Measurements from ENCODE around the gene PLXNA2. TPM values are rescaled to one million over a fixed set of nuclear protein-coding genes. Genes with fewer than 3 reads are reported as not detected.

Gene PLXNA2
- total RNA-seq, 1 experiment from 2014 or later, result 0.89 TPM

DNA sequence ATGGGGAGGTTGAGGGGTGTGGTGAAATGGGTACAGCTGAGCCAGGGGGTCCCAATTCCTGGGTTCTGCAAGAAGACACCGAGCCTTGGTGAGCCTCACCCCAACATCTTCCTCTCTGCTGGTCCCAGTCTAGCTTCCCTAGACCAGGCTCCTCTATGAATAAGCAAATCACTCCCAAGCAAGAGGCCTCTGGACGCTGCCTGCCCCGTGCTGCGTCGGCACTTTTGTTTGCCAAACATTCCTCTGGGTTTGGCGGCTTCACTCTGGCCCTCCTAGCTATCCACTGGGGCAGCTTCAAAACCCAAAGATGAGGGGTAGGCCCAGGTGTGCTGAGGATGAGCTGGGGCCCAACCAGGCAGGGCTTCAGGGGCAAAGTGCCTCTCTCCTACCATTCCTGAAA lies 196.2 kb downstream of the PLXNA2 start:
- Histone ChIP-seq H3K9me2 (ENCODE audit: insufficient read depth) (no peaks in the 10 kb centered on the region), H2AFZ (ENCODE audit: low read depth, low read length, poor library complexity, severe bottlenecking) (no peak overlapping the region), H3K4me1 (ENCODE audit: control insufficient read depth in 1 of 2, insufficient read depth in 2 of 2, low read length in 2 of 2) (no peaks in the 10 kb centered on the region), H3K9me3 (ENCODE audit: control insufficient read depth in 1 of 2, insufficient read depth in 1 of 2, low read depth in 1 of 2, low read length in 2 of 2) (no peaks in the 10 kb centered on the region), H3K9ac (ENCODE audit: low read length) (no peak overlapping the region), H3K36me3 (ENCODE audit: control insufficient read depth in 1 of 2, insufficient read depth in 2 of 2, low read length in 2 of 2) (no peaks in the 10 kb centered on the region), H3K27me3 (ENCODE audit: insufficient read depth, low read length) (peaks cover 15% of the 10 kb centered on the region), H3K79me2 (ENCODE audit: insufficient read depth, low read length) (no peaks in the 10 kb centered on the region), H3K4me2 (ENCODE audit: low read length) (no peak overlapping the region), H4K20me1 (ENCODE audit: insufficient read depth) (no peaks in the 10 kb centered on the region), H3K4me3 (replicated peaks in 1 of 2; ENCODE audit: low read depth in 1 of 2, low read length in 2 of 2) (no peak overlapping the region), H3K27ac (ENCODE audit: low read depth, low read length) (no peak overlapping the region)
- ChIA-PET CTCF (no interaction called here), POLR2A (no interaction called here), RAD21 (ENCODE audit: low non-redundant PET in 1 of 2, low total read pairs in 2 of 2, uncharacterized antibody in 2 of 2, unreplicated experiment in 2 of 2) (no interaction called here)
- DNase-seq (ENCODE audit: low read depth, low spot score) (no peak), ATAC-seq (no peak)
- no TSS peak for BruUV-seq (replicated peaks)
- intact Hi-C loops (cut with micrococcal nuclease), result no loop called here
- TF ChIP-seq SIN3A (IDR thresholded peaks at IDR 0.05; ENCODE audit: low read depth) (no peak), JUND (IDR thresholded peaks at IDR 0.05) (no peak)

GRCh38 chr1:208047476-208047934 lies 196.7 kb downstream of the PLXNA2 start:
- ATAC-seq (no peak), DNase-seq (ENCODE audit: low read depth, low spot score) (no peak)
- ChIA-PET RAD21 (ENCODE audit: low non-redundant PET in 1 of 2, low total read pairs in 2 of 2, uncharacterized antibody in 2 of 2, unreplicated experiment in 2 of 2) (no interaction called here), CTCF (no interaction called here), POLR2A (no interaction called here)
- no peaks in the 10 kb centered on the region for H3K36me3 ChIP-seq (ENCODE audit: control insufficient read depth in 1 of 2, insufficient read depth in 2 of 2, low read length in 2 of 2)
- H2AFZ ChIP-seq (ENCODE audit: low read depth, low read length, poor library complexity, severe bottlenecking), result no peak overlapping the region
- TF ChIP-seq, protein P1, sequence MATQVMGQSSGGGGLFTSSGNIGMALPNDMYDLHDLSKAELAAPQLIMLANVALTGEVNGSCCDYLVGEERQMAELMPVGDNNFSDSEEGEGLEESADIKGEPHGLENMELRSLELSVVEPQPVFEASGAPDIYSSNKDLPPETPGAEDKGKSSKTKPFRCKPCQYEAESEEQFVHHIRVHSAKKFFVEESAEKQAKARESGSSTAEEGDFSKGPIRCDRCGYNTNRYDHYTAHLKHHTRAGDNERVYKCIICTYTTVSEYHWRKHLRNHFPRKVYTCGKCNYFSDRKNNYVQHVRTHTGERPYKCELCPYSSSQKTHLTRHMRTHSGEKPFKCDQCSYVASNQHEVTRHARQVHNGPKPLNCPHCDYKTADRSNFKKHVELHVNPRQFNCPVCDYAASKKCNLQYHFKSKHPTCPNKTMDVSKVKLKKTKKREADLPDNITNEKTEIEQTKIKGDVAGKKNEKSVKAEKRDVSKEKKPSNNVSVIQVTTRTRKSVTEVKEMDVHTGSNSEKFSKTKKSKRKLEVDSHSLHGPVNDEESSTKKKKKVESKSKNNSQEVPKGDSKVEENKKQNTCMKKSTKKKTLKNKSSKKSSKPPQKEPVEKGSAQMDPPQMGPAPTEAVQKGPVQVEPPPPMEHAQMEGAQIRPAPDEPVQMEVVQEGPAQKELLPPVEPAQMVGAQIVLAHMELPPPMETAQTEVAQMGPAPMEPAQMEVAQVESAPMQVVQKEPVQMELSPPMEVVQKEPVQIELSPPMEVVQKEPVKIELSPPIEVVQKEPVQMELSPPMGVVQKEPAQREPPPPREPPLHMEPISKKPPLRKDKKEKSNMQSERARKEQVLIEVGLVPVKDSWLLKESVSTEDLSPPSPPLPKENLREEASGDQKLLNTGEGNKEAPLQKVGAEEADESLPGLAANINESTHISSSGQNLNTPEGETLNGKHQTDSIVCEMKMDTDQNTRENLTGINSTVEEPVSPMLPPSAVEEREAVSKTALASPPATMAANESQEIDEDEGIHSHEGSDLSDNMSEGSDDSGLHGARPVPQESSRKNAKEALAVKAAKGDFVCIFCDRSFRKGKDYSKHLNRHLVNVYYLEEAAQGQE (IDR thresholded peaks at IDR 0.05; ENCODE audit: low read depth), result no peak
- TF ChIP-seq SRF (IDR thresholded peaks at IDR 0.05; ENCODE audit: low read depth), result no peak
- no peak for TF ChIP-seq EZH2phosphoT487 (IDR thresholded peaks at IDR 0.05; ENCODE audit: borderline replicate concordance)
- TF ChIP-seq EZH2 (IDR thresholded peaks at IDR 0.05), result no peak
- TF ChIP-seq YY1 (IDR thresholded peaks at IDR 0.05; ENCODE audit: extremely low read depth, insufficient replicate concordance, low read depth, low read length), result no peak
- no peak for TF ChIP-seq JUND (IDR thresholded peaks at IDR 0.05)
- intact Hi-C loops (cut with micrococcal nuclease), result no loop called here
- no TSS peak for BruUV-seq (replicated peaks)
- H3K4me3 ChIP-seq (replicated peaks in 1 of 2; ENCODE audit: low read depth in 1 of 2, low read length in 2 of 2), result no peak overlapping the region
- H3K27ac ChIP-seq (ENCODE audit: low read depth, low read length), result no peak overlapping the region
- H3K9ac ChIP-seq (ENCODE audit: low read length), result no peak overlapping the region
- H3K79me2 ChIP-seq (ENCODE audit: insufficient read depth, low read length), result no peaks in the 10 kb centered on the region
- no peak overlapping the region for H3K4me2 ChIP-seq (ENCODE audit: low read length)
- H3K27me3 ChIP-seq (ENCODE audit: insufficient read depth, low read length), result peaks cover 10% of the 10 kb centered on the region
- H3K4me1 ChIP-seq (ENCODE audit: control insufficient read depth in 1 of 2, insufficient read depth in 2 of 2, low read length in 2 of 2), result no peaks in the 10 kb centered on the region
- no peaks in the 10 kb centered on the region for H3K9me2 ChIP-seq (ENCODE audit: insufficient read depth)
- no peaks in the 10 kb centered on the region for H3K9me3 ChIP-seq (ENCODE audit: control insufficient read depth in 1 of 2, insufficient read depth in 1 of 2, low read depth in 1 of 2, low read length in 2 of 2)
- no peaks in the 10 kb centered on the region for H4K20me1 ChIP-seq (ENCODE audit: insufficient read depth)

All from HCT116 (cell line).